ENCODE data around the gene DIPK2B.

The DIPK2B gene

GRCh38 chrX:45172890-45173289, 27.8 kb downstream of the DIPK2B start:
- H3K27ac ChIP-seq, result no peak overlapping the region
- no peak for TF ChIP-seq CTCF (conservative IDR thresholded peaks at IDR 0.05; ENCODE audit: low read depth)
- ChIA-PET CTCF (no interaction called here), POLR2A (ENCODE audit: low non-redundant PET) (no interaction called here)
- DNase-seq (ENCODE audit: low spot score), result peak; percentile 71

- ChIA-PET POLR2A (ENCODE audit: low non-redundant PET) (no interaction called here), CTCF (interaction anchor here (0.6 kb wide), 1 partner anchor 1065 kb away, joined by 3 read pairs; no protein-coding TSS in a partner anchor)
- no peak for TF ChIP-seq CTCF (conservative IDR thresholded peaks at IDR 0.05; ENCODE audit: low read depth)
- no peak overlapping the region for H3K27ac ChIP-seq
- DNase-seq (ENCODE audit: low spot score), result no peak
Measured at GRCh38 chrX:45166781-45167180, 33.9 kb downstream of the DIPK2B start.

DNA sequence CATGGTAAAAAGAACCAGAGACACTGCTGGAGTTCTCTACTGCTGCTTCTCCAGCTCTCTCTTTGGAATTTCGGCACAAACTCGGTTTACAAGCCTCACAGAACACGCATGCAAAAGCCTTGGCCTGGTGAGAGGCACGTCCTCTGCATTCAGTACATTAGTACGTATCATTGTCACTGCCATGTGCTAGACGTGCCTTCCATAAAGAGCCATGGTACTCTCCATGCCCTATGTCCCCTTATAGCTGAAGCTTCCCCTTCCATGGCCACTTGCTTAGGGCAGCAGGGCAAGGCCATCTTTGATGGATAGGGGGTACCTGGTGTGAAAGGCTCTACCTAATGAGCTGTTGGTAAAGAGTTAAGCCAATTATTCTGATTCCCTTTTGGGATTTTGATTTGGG, 35.0 kb downstream of the DIPK2B start:
- ChIA-PET CTCF (no interaction called here), POLR2A (ENCODE audit: low non-redundant PET) (no interaction called here)
- DNase-seq (ENCODE audit: low spot score), result no peak
- no peak for TF ChIP-seq CTCF (conservative IDR thresholded peaks at IDR 0.05; ENCODE audit: low read depth)
- H3K27ac ChIP-seq, result no peak overlapping the region

DNA sequence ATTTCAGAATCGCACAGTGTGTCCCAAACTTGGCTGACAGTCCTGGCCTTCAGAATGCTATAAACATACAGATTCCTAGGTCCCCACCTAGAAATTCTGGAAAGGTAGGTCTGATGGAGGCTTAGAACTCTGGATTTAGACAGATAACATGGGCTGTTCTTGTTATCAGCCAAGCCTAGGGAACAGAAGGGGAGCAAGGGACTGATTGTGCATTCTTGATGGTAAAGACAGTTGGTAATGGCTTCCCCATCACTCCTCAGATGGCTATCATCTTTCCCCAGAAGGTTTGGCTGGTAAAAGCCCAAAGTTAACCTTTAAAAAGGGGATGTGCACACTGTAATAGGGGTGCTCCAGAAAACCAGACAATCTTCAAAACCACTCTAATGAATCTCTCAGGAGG, 35.7 kb downstream of the DIPK2B start:
- no peak for DNase-seq (ENCODE audit: low spot score)
- no peak for TF ChIP-seq CTCF (conservative IDR thresholded peaks at IDR 0.05; ENCODE audit: low read depth)
- ChIA-PET POLR2A (ENCODE audit: low non-redundant PET) (no interaction called here), CTCF (interaction anchor here (0.6 kb wide), 2 partner anchors 340 to 841 kb away, joined by 3 read pairs; no protein-coding TSS in a partner anchor)
- H3K27ac ChIP-seq, result no peak overlapping the region

- no peak for TF ChIP-seq CTCF (conservative IDR thresholded peaks at IDR 0.05; ENCODE audit: low read depth)
- H3K27ac ChIP-seq, result no peak overlapping the region
- CTCF ChIA-PET, result interaction anchor here (0.6 kb wide), 1 partner anchor 1153 kb away, joined by 3 read pairs; no protein-coding TSS in a partner anchor
- no peak for DNase-seq (ENCODE audit: low spot score)
- POLR2A ChIA-PET (ENCODE audit: low non-redundant PET), result no interaction called here
Measured at GRCh38 chrX:45164021-45164621, 36.6 kb downstream of the DIPK2B start.

GRCh38 chrX:45157647-45158046, 43.0 kb downstream of the DIPK2B start:
- POLR2A ChIA-PET (ENCODE audit: low non-redundant PET), result no interaction called here
- no peak overlapping the region for H3K27ac ChIP-seq
- DNase-seq (ENCODE audit: low spot score), result no peak
- no peak for TF ChIP-seq CTCF (conservative IDR thresholded peaks at IDR 0.05; ENCODE audit: low read depth)
- CTCF ChIA-PET, result no interaction called here

Data from RWPE1 (cell line).